Activated gamma-delta T cell treated with anti-CD3 and anti-CD28 coated beads, Interleukin-2, amount 50 U/mL, for 16 hours (primary cell): Measurements from ENCODE around the gene FANCD2.
A peak's percentile ranks its signal among the peaks of the same experiment; 100 is the strongest.
"Not testable (repeated sequence)": the region's sequence is repeated elsewhere in the genome, so short reads cannot be mapped to it uniquely, and the experiment has no call there.

Experiments used
- DNase-seq: peaks from one replicate; pipeline ENCODE4 v3.0.0-alpha.2; 2020; ENCODE audit warnings: low read depth

Gene FANCD2

GRCh38 chr3:10026084-10026890 is at the start of gene FANCD2:
FANCD2 (plus strand) TSS chr3:10026437; CDS start chr3:10028658, 2,221 bp downstream.
- peak; percentile 89 for DNase-seq

GRCh38 chr3:9976721-9977709 is 49.2 kb upstream of the FANCD2 start:
- no peak for DNase-seq

GRCh38 chr3:9978710-9979305 is 47.4 kb upstream of the FANCD2 start:
- DNase-seq = no peak

GRCh38 chr3:9980251-9980650 is 46.0 kb upstream of the FANCD2 start:
- DNase-seq = no peak

GRCh38 chr3:9986230-9986725 is 40.0 kb upstream of the FANCD2 start:
- DNase-seq = no peak

GRCh38 chr3:9994086-9994844 is 32.0 kb upstream of the FANCD2 start:
- no peak for DNase-seq

- DNase-seq = no peak
These were observed 25.6 kb upstream of the FANCD2 start for GRCh38 chr3:10000686-10001085.

- no peak for DNase-seq
These were observed 23.3 kb upstream of the FANCD2 start for GRCh38 chr3:10002951-10003350.

GRCh38 chr3:10004506-10004905 is 21.7 kb upstream of the FANCD2 start:
- DNase-seq = no peak

GRCh38 chr3:10004960-10005564 is 21.2 kb upstream of the FANCD2 start:
- no peak for DNase-seq

- no peak for DNase-seq
These were observed 20.0 kb upstream of the FANCD2 start for GRCh38 chr3:10006048-10006761.

- DNase-seq = no peak
These were observed 19.5 kb upstream of the FANCD2 start for GRCh38 chr3:10006762-10007090.

- no peak for DNase-seq
These were observed 19.0 kb upstream of the FANCD2 start for GRCh38 chr3:10007126-10007782.

GRCh38 chr3:10008216-10008587 is 18.0 kb upstream of the FANCD2 start:
- DNase-seq = not testable (repeated sequence)

- DNase-seq = peak; percentile 49
These were observed 17.5 kb upstream of the FANCD2 start for GRCh38 chr3:10008588-10009344.

GRCh38 chr3:10010421-10010877 is 15.8 kb upstream of the FANCD2 start:
- DNase-seq = no peak

GRCh38 chr3:10010878-10011465 is 15.3 kb upstream of the FANCD2 start:
- DNase-seq = peak; percentile 68

GRCh38 chr3:10011631-10012030 is 14.6 kb upstream of the FANCD2 start:
- DNase-seq = no peak

- DNase-seq = no peak
These were observed 14.1 kb upstream of the FANCD2 start for GRCh38 chr3:10012106-10012505.
